ENCODE results near the gene CCDC85A. TPM values are rescaled to one million over a fixed set of nuclear protein-coding genes. Genes with fewer than 3 reads are reported as not detected.

CCDC85A gene
- polyA plus RNA-seq, 1 donor (not counting 4 experiments of a cell fraction or from before 2014, with no cell fraction given) = not detected

DNA sequence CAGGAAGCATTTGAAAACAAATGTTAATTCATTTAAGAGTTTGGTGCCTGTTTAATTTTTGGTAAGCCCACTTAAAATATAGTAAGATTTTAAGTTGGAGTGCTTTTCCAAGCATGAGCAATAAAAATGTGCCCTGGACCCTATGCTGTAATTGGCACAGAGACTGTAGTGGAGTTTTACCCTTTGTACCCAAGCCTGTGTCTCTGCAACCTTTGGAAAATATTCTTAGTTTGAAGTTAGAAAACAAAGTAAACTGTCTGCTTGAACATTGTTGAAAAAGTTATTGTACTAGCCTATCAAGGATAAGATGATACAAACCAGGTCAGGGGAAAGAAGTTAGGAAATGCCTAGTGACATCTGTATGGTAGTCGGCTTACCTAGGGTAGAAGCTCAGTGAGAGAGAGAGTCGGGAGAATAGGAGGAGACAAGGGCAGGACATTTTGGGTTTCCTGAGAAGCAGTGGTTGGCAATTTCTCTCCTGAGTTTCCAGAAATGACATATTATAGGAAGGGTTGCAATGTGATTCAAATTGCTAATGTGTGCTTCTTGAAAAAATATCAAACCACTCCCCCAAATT, 66.5 kb downstream of the CCDC85A start:
- Histone ChIP-seq H2AFZ (ENCODE audit: control insufficient read depth, low read length) (no peak overlapping the region), H3K27ac (ENCODE audit: control insufficient read depth, insufficient read depth, low read length) (no peak overlapping the region), H3K9me3 (ENCODE audit: control insufficient read depth, low read depth, low read length) (no peaks in the 10 kb centered on the region), H3K4me1 (ENCODE audit: control insufficient read depth, extremely low read depth, insufficient read depth, low read length) (no peaks in the 10 kb centered on the region), H3K36me3 (ENCODE audit: control insufficient read depth in 2 of 2, extremely low read depth in 1 of 2, insufficient read depth in 2 of 2, low read length in 2 of 2) (no peaks in the 10 kb centered on the region), H4K20me1 (ENCODE audit: control insufficient read depth, extremely low read depth, insufficient read depth, low read length) (no peaks in the 10 kb centered on the region), H3K79me2 (ENCODE audit: control insufficient read depth, insufficient read depth, low read length) (no peaks in the 10 kb centered on the region), H3K9me1 (ENCODE audit: control insufficient read depth, extremely low read depth, insufficient read depth, low read length) (no peaks in the 10 kb centered on the region), H3K9ac (ENCODE audit: control insufficient read depth, extremely low read depth, insufficient read depth, low read length) (no peak overlapping the region), H3K4me2 (ENCODE audit: control insufficient read depth, extremely low read depth, insufficient read depth, low read depth, low read length) (no peak overlapping the region), H3K4me3 (ENCODE audit: control insufficient read depth in 2 of 3, extremely low read depth in 1 of 3, insufficient read depth in 2 of 3, low read depth in 1 of 3, low read length in 3 of 3) (no peak overlapping the region), H3K27me3 (ENCODE audit: control insufficient read depth, extremely low read depth, insufficient read depth, low read length) (no peaks in the 10 kb centered on the region)
- TF ChIP-seq EZH2 (IDR thresholded peaks at IDR 0.05; ENCODE audit: low read length) = no peak
- no peak for TF ChIP-seq CTCF (optimal IDR thresholded peaks at IDR 0.05 in 1 of 3, IDR thresholded peaks at IDR 0.05 in 1 of 3, conservative IDR thresholded peaks at IDR 0.05 in 1 of 3; ENCODE audit: extremely low read depth in 1 of 3, insufficient read depth in 2 of 3, low read length in 3 of 3)
- dilution Hi-C loops (cut with MboI; ENCODE audit: extremely low pct_ligation_motif_present, low sequenced_read_pairs) = no loop called here
- no peak for DNase-seq (ENCODE audit: low read depth, low spot score)
- FAIRE-seq = no peak

GRCh38 chr2:56260415-56260814, 76.6 kb downstream of the CCDC85A start:
- dilution Hi-C loops (cut with MboI; ENCODE audit: extremely low pct_ligation_motif_present, low sequenced_read_pairs) = no loop called here

More at GRCh38 chr2:56260415-56260814, 76.6 kb downstream of the CCDC85A start:
- Histone ChIP-seq H3K4me1 (ENCODE audit: control insufficient read depth, extremely low read depth, insufficient read depth, low read length) (no peaks in the 10 kb centered on the region), H3K9me1 (ENCODE audit: control insufficient read depth, extremely low read depth, insufficient read depth, low read length) (no peaks in the 10 kb centered on the region), H3K27me3 (ENCODE audit: control insufficient read depth, extremely low read depth, insufficient read depth, low read length) (no peaks in the 10 kb centered on the region), H4K20me1 (ENCODE audit: control insufficient read depth, extremely low read depth, insufficient read depth, low read length) (no peaks in the 10 kb centered on the region), H3K4me2 (ENCODE audit: control insufficient read depth, extremely low read depth, insufficient read depth, low read depth, low read length) (no peak overlapping the region), H3K79me2 (ENCODE audit: control insufficient read depth, insufficient read depth, low read length) (no peaks in the 10 kb centered on the region), H3K36me3 (ENCODE audit: control insufficient read depth in 2 of 2, extremely low read depth in 1 of 2, insufficient read depth in 2 of 2, low read length in 2 of 2) (no peaks in the 10 kb centered on the region), H3K9ac (ENCODE audit: control insufficient read depth, extremely low read depth, insufficient read depth, low read length) (no peak overlapping the region), H3K4me3 (ENCODE audit: control insufficient read depth in 2 of 3, extremely low read depth in 1 of 3, insufficient read depth in 2 of 3, low read depth in 1 of 3, low read length in 3 of 3) (no peak overlapping the region), H3K27ac (ENCODE audit: control insufficient read depth, insufficient read depth, low read length) (no peak overlapping the region), H3K9me3 (ENCODE audit: control insufficient read depth, low read depth, low read length) (no peaks in the 10 kb centered on the region), H2AFZ (ENCODE audit: control insufficient read depth, low read length) (no peak overlapping the region)
- no peak for FAIRE-seq
- TF ChIP-seq CTCF (optimal IDR thresholded peaks at IDR 0.05 in 1 of 3, IDR thresholded peaks at IDR 0.05 in 1 of 3, conservative IDR thresholded peaks at IDR 0.05 in 1 of 3; ENCODE audit: extremely low read depth in 1 of 3, insufficient read depth in 2 of 3, low read length in 3 of 3) (no peak), EZH2 (IDR thresholded peaks at IDR 0.05; ENCODE audit: low read length) (no peak)
- DNase-seq (ENCODE audit: low read depth, low spot score) = no peak

Data from keratinocyte (primary cell).